HG03095 (cell line): ENCODE measurements around the gene ADAMTS6.

Source experiments
- ATAC-seq: cut with Tn5 transposase; IDR thresholded peaks from one replicate; pipeline ENCODE4 v1.9.1; 2021; ENCODE audit warnings: moderate library complexity; ENCODE audit not compliant: unreplicated experiment

Gene ADAMTS6

DNA sequence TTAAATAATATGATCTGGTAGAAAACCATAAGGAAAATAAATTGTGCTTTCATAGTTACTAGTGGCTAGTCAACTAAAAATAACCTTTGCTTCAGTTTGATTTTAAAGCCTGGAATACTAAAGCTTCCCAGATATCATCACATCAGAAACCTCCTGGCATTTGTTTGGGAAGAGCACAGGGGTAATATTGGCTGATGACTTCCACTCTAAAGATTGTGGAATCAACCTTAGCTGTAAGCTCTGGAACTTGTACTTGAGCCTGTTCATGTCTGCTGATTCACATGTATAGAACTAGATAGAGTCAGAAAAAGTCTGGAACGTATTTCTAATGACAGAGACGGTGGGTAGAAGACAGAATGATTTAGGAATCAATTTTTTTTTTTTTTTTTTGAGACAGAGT lies 367.9 kb downstream of the ADAMTS6 start:
- no peak for ATAC-seq

- ATAC-seq, result no peak
Measured at GRCh38 chr5:65111961-65112658, 369.6 kb downstream of the ADAMTS6 start.

DNA sequence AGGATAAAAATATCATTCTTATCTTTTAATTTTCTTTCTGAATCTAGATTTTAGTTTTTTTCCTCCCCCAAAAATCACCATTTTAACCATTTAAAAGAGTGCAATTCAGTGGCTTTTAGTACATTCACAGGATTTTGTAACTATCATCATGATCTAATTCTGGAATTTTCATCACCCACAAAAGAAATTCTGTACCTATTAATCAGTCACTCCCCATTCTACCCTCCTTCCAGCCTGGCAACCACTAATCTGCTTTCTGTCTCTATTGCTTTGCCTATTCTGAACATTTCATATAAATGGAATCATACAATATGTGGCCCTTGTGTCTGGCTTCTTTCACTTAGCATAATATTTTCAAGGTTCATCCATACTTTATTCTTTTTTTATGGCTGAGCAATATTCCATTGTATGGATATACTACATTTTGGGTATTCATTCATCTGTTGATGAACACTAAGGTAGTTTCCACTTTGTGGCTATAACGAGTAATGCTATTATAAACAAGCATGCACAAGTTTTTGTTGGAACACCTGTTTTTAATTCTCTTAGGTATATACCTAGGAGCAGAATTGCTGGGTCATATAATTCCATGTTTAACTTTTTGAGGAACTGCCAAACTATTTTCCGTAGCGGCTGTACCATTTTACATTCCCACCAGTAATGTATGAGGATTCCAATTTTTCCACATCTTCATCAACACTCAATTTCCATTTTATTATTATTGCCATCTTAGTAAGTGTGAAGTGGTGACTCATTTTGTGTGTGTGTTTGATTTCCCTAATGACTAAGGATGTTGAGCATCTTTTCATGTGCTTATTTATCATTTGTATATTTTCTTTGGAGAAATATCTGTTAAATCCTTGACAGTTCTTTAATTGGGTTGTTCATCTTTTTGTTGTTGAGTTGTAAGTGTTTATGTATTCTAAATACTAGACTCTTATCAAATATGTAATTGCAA lies 372.7 kb downstream of the ADAMTS6 start:
- ATAC-seq, result no peak

- no peak for ATAC-seq
Measured at GRCh38 chr5:65105301-65105700, 376.4 kb downstream of the ADAMTS6 start.

- ATAC-seq, result no peak
Measured at GRCh38 chr5:65104831-65105230, 376.9 kb downstream of the ADAMTS6 start.

GRCh38 chr5:65103756-65104440 lies 377.8 kb downstream of the ADAMTS6 start:
- ATAC-seq, result no peak

GRCh38 chr5:65102976-65103711 lies 378.6 kb downstream of the ADAMTS6 start:
- peak; percentile 62 for ATAC-seq

- peak; percentile 9 for ATAC-seq
Measured at GRCh38 chr5:65102371-65102975, 379.2 kb downstream of the ADAMTS6 start.

- no peak for ATAC-seq
Measured at GRCh38 chr5:65101632-65102100, 380.1 kb downstream of the ADAMTS6 start.

- no peak for ATAC-seq
Measured at GRCh38 chr5:65100911-65101631, 380.6 kb downstream of the ADAMTS6 start.
